Heart left ventricle (tissue), 16 donors: ENCODE data around the gene TRIM24. TPM values are rescaled to one million over a fixed set of nuclear protein-coding genes. Genes with fewer than 3 reads are reported as not detected.

Experiments used
- ATAC-seq, 4 donors: fragments of 200-7000 bp; cut with Tn5 transposase; one replicate each; pipeline ENCODE4 v1.9.1; 2020 to 2022; ENCODE audit warnings: moderate library complexity in 4 of 4, mild to moderate bottlenecking in 3 of 4, moderate number of reproducible peaks in 1 of 4
- DNase-seq, 5 donors: peaks; one replicate each; pipeline ENCODE4 v3.0.0-alpha.2; 2020
- H3K27ac ChIP-seq, 12 donors: fragments of 200-600 bp; sonication (generic) in 4 of 12; one replicate each; pipeline versions ENCODE4 v1.5.0 to v1.8.0; 2016 to 2022; ENCODE audit warnings: mild to moderate bottlenecking in 2 of 12
- H3K27me3 ChIP-seq, 9 donors: fragments of 200-600 bp; sonication (generic) in 2 of 9; one replicate each; pipeline versions ENCODE4 v1.5.1 to v1.8.0; 2016 to 2022; ENCODE audit warnings: mild to moderate bottlenecking in 3 of 9
- H3K36me3 ChIP-seq, 9 donors: fragments of 200-600 bp; sonication (generic) in 2 of 9; one replicate each; pipeline versions ENCODE4 v1.5.0 to v1.8.0; 2018 to 2022; ENCODE audit warnings: mild to moderate bottlenecking in 2 of 9
- H3K4me1 ChIP-seq, 12 donors: fragments of 200-600 bp; sonication (generic) in 4 of 12; one replicate each; pipeline versions ENCODE4 v1.5.0 to v1.8.0; 2016 to 2022; ENCODE audit warnings: mild to moderate bottlenecking in 3 of 12
- H3K4me3 ChIP-seq, 12 donors: fragments of 200-600 bp; sonication (generic) in 4 of 12; one replicate each; pipeline versions ENCODE4 v1.5.0 to v1.8.0; 2017 to 2022; ENCODE audit warnings: mild to moderate bottlenecking in 9 of 12, moderate library complexity in 4 of 12
- H3K9me3 ChIP-seq, 12 donors: fragments of 200-600 bp; sonication (generic) in 4 of 12; one replicate each; pipeline versions ENCODE4 v1.5.0 to v1.8.0; 2016 to 2022; ENCODE audit warnings: mild to moderate bottlenecking in 1 of 12
- POLR2A ChIP-seq, 2 donors: fragments of 450-650 bp; IDR thresholded peaks; one replicate each; pipeline ENCODE4 v1.6.1; 2017; ENCODE audit warnings: antibody characterized with exemption in 2 of 2, mild to moderate bottlenecking in 2 of 2, moderate library complexity in 2 of 2
- WGBS, 4 donors: extraction: QIAGEN DNeasy Blood & Tissue Kit in 2 of 4; methylation state at CpG; one replicate each; pipeline versions ENCODE4 v1.1.5 to v1.1.7; 2013 to 2018; 5-methylcytosine and 5-hydroxymethylcytosine counted together
- intact Hi-C, 10 donors: fragments of 100-400 bp; cut with DNase I; formaldehyde crosslinking; loops; one replicate each; pipeline versions ENCODE4 v1.11.1 to v1.14.2; 2022
- polyA plus RNA-seq, 2 donors: library from polyadenylated mRNA; stranded (reverse); fragments of 200-250 nt; gene quantifications; one replicate each; pipeline ENCODE4 v1.2.3, GENCODE V29; 2013
- total RNA-seq, 9 donors: library from RNA; depleted of rRNA in 2 of 9; stranded (reverse); fragments of >200 nt in 2 of 9; fragmentation: NEBNext Ultra II Directional in 3 of 9; extraction: Animal tissue kit (Norgen Biotek cat#: 25700) in 3 of 9; gene quantifications; one replicate each; pipeline versions ENCODE4 v1.1.0 to v1.2.4, GENCODE V29; 2016 to 2023
- TF ChIP-seq, protein P1 (sequence below), 12 donors: fragments of 200-600 bp; sonication (generic) in 4 of 12; IDR thresholded peaks; one replicate each; pipeline versions ENCODE4 v1.5.0 to v1.8.0; 2018 to 2022; ENCODE audit warnings: antibody characterized with exemption in 12 of 12, mild to moderate bottlenecking in 5 of 12
- donor health status: ischemic (EF 13 %, LVEDD 7.1; RV severe dilation, severe dysfunction).
- donor health status: healthy with polysubstance abuse.
- donor health status: DM: no; HTN: yes; CAD: no.
- donor health status: DM: no; HTN: no; CAD: no.
- donor health status: ischemic (EF 25% LVEDD 6.9; RV normal size, moderate dysfunction).
- donor health status: ischemic (EF 25% LVEDD 5.7; RV mildly dilated, moderate dysfunction).
- donor health status: healthy.
- donor health status: DM: yes; HTN: yes; CAD: no.
- donor health status: ischemic (EF 35%, LVEDD 5.7; RV mildly dilated, moderate dysfunction).
- donor health status: nonischemic (EF 11% LVEDD 7.7; RV severe dilation, severe dysfunction).
- donor health status: DM: yes; HTN: yes; CAD: no.
- donor health status: PGD.
- donor health status: ischemic (EF 29% LVEDD 5.4; RV normal size, mild dysfunction).
- donor health status: nonischemic (EF 23%, LVEDD 6.1; RV moderate dilation, normal function).

The TRIM24 gene
- total and polyA plus RNA-seq, 11 donors, result 9.0 to 27.2 (median 16.8) TPM

DNA sequence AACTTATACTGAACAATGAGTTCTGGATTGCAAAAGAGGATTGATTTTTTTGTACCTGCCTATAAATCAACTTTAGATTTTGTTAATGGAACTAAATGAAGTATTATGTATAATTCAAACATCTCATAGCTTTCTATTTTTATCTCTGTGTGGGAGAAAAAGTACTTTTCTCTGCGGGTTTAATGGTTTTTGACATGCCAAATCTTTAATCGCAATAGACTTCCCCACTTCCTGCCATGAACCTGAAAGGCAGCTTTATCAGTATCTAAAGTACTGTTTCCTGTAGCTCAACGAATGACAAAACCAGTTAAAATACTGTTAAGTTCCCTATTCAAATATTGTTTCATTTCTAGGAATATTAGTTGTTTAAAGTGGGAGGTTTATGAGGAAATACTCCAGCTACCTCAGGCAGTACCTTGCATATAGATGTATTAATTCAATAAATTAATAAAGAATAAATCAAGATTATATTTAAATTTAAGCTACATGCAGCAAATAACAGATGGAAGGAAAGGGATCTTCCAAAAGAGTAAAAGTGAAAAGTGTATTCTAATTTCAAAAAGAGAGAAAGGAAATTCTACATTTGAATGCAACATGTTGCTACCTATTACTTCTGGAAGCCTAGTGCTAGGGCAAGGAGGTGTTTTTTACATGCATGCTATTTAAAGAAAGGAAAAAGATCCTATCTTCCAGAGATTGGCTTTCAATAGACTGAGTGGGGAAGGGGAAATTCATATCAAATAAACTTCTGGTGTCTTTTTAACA is 165.2 kb downstream of the TRIM24 start:
- 28 to 34% (median 33%) methylated on average over 3 of the region's 3 CpGs for WGBS, 4 donors
- Histone ChIP-seq H3K36me3 (no peaks in the 10 kb centered on the region), H3K27me3 (no peaks in the 10 kb centered on the region), H3K4me1 (peaks cover 0 to 12% (median 0%) of the 10 kb centered on the region in 12 donors), H3K27ac (no peak overlapping the region), H3K4me3 (no peak overlapping the region), H3K9me3 (no peaks in the 10 kb centered on the region)
- DNase-seq, result no peak
- intact Hi-C loops, result no loop called here
- no peak for ATAC-seq
- TF ChIP-seq, protein P1, sequence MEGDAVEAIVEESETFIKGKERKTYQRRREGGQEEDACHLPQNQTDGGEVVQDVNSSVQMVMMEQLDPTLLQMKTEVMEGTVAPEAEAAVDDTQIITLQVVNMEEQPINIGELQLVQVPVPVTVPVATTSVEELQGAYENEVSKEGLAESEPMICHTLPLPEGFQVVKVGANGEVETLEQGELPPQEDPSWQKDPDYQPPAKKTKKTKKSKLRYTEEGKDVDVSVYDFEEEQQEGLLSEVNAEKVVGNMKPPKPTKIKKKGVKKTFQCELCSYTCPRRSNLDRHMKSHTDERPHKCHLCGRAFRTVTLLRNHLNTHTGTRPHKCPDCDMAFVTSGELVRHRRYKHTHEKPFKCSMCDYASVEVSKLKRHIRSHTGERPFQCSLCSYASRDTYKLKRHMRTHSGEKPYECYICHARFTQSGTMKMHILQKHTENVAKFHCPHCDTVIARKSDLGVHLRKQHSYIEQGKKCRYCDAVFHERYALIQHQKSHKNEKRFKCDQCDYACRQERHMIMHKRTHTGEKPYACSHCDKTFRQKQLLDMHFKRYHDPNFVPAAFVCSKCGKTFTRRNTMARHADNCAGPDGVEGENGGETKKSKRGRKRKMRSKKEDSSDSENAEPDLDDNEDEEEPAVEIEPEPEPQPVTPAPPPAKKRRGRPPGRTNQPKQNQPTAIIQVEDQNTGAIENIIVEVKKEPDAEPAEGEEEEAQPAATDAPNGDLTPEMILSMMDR (IDR thresholded peaks at IDR 0.05), result no peak
- no peak for TF ChIP-seq POLR2A (IDR thresholded peaks at IDR 0.05)

- Histone ChIP-seq H3K27ac (no peak overlapping the region), H3K27me3 (no peaks in the 10 kb centered on the region), H3K4me3 (no peak overlapping the region), H3K9me3 (no peaks in the 10 kb centered on the region), H3K4me1 (peaks cover 0 to 12% (median 0%) of the 10 kb centered on the region in 12 donors), H3K36me3 (no peaks in the 10 kb centered on the region)
- intact Hi-C loops, result no loop called here
- DNase-seq (no peak), ATAC-seq (no peak)
- WGBS, 4 donors, result 47 to 63% (median 51%) methylated on average over 5 of the region's 5 CpGs
- no peak for TF ChIP-seq POLR2A (IDR thresholded peaks at IDR 0.05)
- TF ChIP-seq, protein P1 (IDR thresholded peaks at IDR 0.05), result no peak
Measured at GRCh38 chr7:138625849-138626230, 165.8 kb downstream of the TRIM24 start.

DNA sequence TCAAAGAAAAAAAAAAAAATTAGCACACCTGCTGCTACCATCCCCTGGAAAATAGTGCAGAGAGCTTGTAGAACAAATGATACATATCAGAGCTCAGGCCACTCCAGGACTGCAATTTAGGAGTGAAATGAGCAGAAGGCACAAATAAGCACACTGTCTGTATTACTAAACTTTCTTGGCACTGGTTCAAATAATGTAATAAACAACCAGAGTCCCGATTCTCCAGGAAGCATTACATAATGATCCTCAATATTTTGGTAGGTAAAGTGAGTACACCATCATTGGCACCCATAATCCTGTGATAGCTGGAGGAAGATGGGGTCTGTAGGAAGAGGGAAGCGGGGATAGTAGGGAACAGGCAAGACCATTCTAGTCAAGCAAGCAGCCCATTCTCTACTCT is 166.8 kb downstream of the TRIM24 start:
- intact Hi-C loops, result no loop called here
- Histone ChIP-seq H3K9me3 (no peaks in the 10 kb centered on the region), H3K4me3 (no peak overlapping the region), H3K27ac (no peak overlapping the region), H3K27me3 (no peaks in the 10 kb centered on the region), H3K36me3 (no peaks in the 10 kb centered on the region), H3K4me1 (peaks cover 0 to 12% (median 0%) of the 10 kb centered on the region in 12 donors)
- no peak for ATAC-seq
- 62 to 69% (median 68%) methylated on average over 2 of the region's 2 CpGs for WGBS, 4 donors
- TF ChIP-seq, protein P1 (IDR thresholded peaks at IDR 0.05), result no peak
- TF ChIP-seq POLR2A (IDR thresholded peaks at IDR 0.05), result no peak
- no peak for DNase-seq

DNA sequence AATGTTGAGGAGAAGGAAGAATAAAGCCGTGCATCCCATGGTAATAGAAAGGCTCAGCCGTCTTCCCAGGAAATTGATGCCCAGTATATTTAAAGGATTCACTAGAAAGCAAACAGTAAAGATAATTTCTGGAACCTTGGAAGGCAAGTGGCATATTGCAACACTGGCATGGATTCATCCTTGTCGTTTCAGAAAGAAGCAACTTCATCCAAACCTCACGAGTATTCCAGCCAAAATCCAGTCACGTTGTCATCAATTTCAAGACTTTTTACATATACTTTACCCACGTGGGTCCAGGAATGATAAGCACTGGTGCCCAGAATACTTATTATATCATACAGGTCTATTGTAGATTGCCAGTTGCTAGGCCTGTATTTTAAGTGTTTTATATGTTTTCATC is 167.3 kb downstream of the TRIM24 start:
- H3K36me3 ChIP-seq, result no peaks in the 10 kb centered on the region
- no peaks in the 10 kb centered on the region for H3K27me3 ChIP-seq
- H3K27ac ChIP-seq, result no peak overlapping the region
- peaks cover 0 to 12% (median 0%) of the 10 kb centered on the region in 12 donors for H3K4me1 ChIP-seq
- H3K9me3 ChIP-seq, result no peaks in the 10 kb centered on the region
- DNase-seq (no peak), ATAC-seq (no peak)
- TF ChIP-seq, protein P1 (IDR thresholded peaks at IDR 0.05), result no peak
- TF ChIP-seq POLR2A (IDR thresholded peaks at IDR 0.05), result no peak
- H3K4me3 ChIP-seq, result no peak overlapping the region
- intact Hi-C loops, result no loop called here
- WGBS, 4 donors, result 72 to 79% (median 76%) methylated on average over 6 of the region's 6 CpGs
